ENCODE results near the gene COX7A2L.

COX7A2L gene

GRCh38 chr2:42317945-42318344 is 43.1 kb downstream of the COX7A2L start:
- no peak for DNase-seq (ENCODE audit: low read depth)

GRCh38 chr2:42317486-42317885 is 43.5 kb downstream of the COX7A2L start:
- DNase-seq (ENCODE audit: low read depth): no peak

- DNase-seq (ENCODE audit: low read depth): no peak
These were observed 44.1 kb downstream of the COX7A2L start for GRCh38 chr2:42316910-42317309.

GRCh38 chr2:42315844-42316470 is 45.1 kb downstream of the COX7A2L start:
- no peak for DNase-seq (ENCODE audit: low read depth)

- peak; percentile 94 for DNase-seq (ENCODE audit: low read depth)
These were observed 46.0 kb downstream of the COX7A2L start for GRCh38 chr2:42314892-42315468.

GRCh38 chr2:42312106-42312505 is 48.9 kb downstream of the COX7A2L start:
- DNase-seq (ENCODE audit: low read depth): no peak

GRCh38 chr2:42310007-42310515 is 51.0 kb downstream of the COX7A2L start:
- DNase-seq (ENCODE audit: low read depth): no peak

GRCh38 chr2:42309366-42309765 is 51.7 kb downstream of the COX7A2L start:
- no peak for DNase-seq (ENCODE audit: low read depth)

GRCh38 chr2:42307180-42307579 is 53.8 kb downstream of the COX7A2L start:
- no peak for DNase-seq (ENCODE audit: low read depth)

GRCh38 chr2:42304059-42304713 is 56.8 kb downstream of the COX7A2L start:
- no peak for DNase-seq (ENCODE audit: low read depth)

GRCh38 chr2:42303252-42303651 is 57.8 kb downstream of the COX7A2L start:
- DNase-seq (ENCODE audit: low read depth): no peak

- DNase-seq (ENCODE audit: low read depth): no peak
These were observed 60.5 kb downstream of the COX7A2L start for GRCh38 chr2:42300527-42300926.

Data from EH (cell line).